Right lobe of liver (tissue), 6 donors: ENCODE data around the gene B3GNT5. TPM values are rescaled to one million over a fixed set of nuclear protein-coding genes. Genes with fewer than 3 reads are reported as not detected.

Source experiments
- ATAC-seq, 4 donors: fragments of 200-7000 bp; cut with Tn5 transposase; one replicate each; pipeline ENCODE4 v1.9.1; 2020; ENCODE audit warnings: mild to moderate bottlenecking in 4 of 4, moderate library complexity in 4 of 4
- DNase-seq, 3 donors: peaks; one replicate each; pipeline ENCODE4 v3.0.0-alpha.2; 2020
- H3K27ac ChIP-seq, 3 donors: fragments of 200-600 bp; one replicate each; pipeline ENCODE4 v1.8.0; 2022
- H3K27me3 ChIP-seq, 2 donors: fragments of 200-600 bp; one replicate each; pipeline ENCODE4 v1.8.0; 2022
- H3K36me3 ChIP-seq, 4 donors: fragments of 200-600 bp; sonication (generic) in 1 of 4; one replicate each; pipeline versions ENCODE4 v1.5.1 to v1.8.0; 2017 to 2022; ENCODE audit warnings: control low read depth in 1 of 4
- H3K4me1 ChIP-seq, 4 donors: fragments of 200-600 bp; sonication (generic) in 1 of 4; one replicate each; pipeline versions ENCODE4 v1.5.1 to v1.8.0; 2017 to 2022; ENCODE audit warnings: control low read depth in 1 of 4
- H3K4me3 ChIP-seq, 3 donors: fragments of 200-600 bp; one replicate each; pipeline ENCODE4 v1.8.0; 2022
- H3K9me3 ChIP-seq, 4 donors: fragments of 200-600 bp; sonication (generic) in 1 of 4; one replicate each; pipeline versions ENCODE4 v1.5.1 to v1.8.0; 2017 to 2022; ENCODE audit warnings: control low read depth in 1 of 4
- POLR2A ChIP-seq: fragments of 450-650 bp; IDR thresholded peaks from one replicate; pipeline ENCODE4 v1.6.1; 2017; ENCODE audit warnings: antibody characterized with exemption, mild to moderate bottlenecking
- WGBS: methylation state at CpG from one replicate; pipeline ENCODE4 v1.1.6; 2018; ENCODE audit warnings: low coverage, low lambda C conversion rate; ENCODE audit not compliant: insufficient coverage; ENCODE audit errors: missing lambda C conversion rate; 5-methylcytosine and 5-hydroxymethylcytosine counted together
- intact Hi-C, 2 donors: fragments of 100-400 bp; cut with DNase I; formaldehyde crosslinking; loops; one replicate each; pipeline versions ENCODE4 v1.11.2 to v1.14.1; 2022
- small RNA-seq, 2 experiments: library from RNA; depleted of rRNA; stranded (forward); fragments of <200 nt; gene quantifications; one replicate each; pipeline ENCODE3, GENCODE V24; 2016
- total RNA-seq, 6 experiments: library from RNA; depleted of rRNA in 2 of 6; stranded (reverse); fragments of >200 nt in 2 of 6; fragmentation: NEBNext Ultra II Directional in 3 of 6; extraction: Animal tissue kit (Norgen Biotek cat#: 25700) in 3 of 6; gene quantifications; one replicate each; pipeline versions ENCODE4 v1.1.0 to v1.2.4, GENCODE V29; 2016 to 2023
- TF ChIP-seq, protein P1 (sequence below), 4 donors: fragments of 200-600 bp in 3 of 4; fragments of 450-650 bp in 1 of 4; IDR thresholded peaks; one replicate each; pipeline versions ENCODE4 v1.5.1 to v1.8.0; 2016 to 2022; ENCODE audit warnings: antibody characterized with exemption in 4 of 4, mild to moderate bottlenecking in 2 of 4
- donor health status: DM: no; HTN: yes; CAD: no.
- donor health status: DM: no; HTN: no; CAD: no.
- donor health status: DM: no; HTN: no; CAD: no.
- donor health status: DM: no; HTN: yes; CAD: no.
- donor health status: DM: no; HTN: yes; CAD: no.

The B3GNT5 gene
- total RNA-seq, 6 experiments from 2014 or later, result 0.27 to 12.5 (median 5.5) TPM

GRCh38 chr3:183318877-183319276 lies 65.8 kb downstream of the B3GNT5 start:
- TF ChIP-seq, protein P1, sequence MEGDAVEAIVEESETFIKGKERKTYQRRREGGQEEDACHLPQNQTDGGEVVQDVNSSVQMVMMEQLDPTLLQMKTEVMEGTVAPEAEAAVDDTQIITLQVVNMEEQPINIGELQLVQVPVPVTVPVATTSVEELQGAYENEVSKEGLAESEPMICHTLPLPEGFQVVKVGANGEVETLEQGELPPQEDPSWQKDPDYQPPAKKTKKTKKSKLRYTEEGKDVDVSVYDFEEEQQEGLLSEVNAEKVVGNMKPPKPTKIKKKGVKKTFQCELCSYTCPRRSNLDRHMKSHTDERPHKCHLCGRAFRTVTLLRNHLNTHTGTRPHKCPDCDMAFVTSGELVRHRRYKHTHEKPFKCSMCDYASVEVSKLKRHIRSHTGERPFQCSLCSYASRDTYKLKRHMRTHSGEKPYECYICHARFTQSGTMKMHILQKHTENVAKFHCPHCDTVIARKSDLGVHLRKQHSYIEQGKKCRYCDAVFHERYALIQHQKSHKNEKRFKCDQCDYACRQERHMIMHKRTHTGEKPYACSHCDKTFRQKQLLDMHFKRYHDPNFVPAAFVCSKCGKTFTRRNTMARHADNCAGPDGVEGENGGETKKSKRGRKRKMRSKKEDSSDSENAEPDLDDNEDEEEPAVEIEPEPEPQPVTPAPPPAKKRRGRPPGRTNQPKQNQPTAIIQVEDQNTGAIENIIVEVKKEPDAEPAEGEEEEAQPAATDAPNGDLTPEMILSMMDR (IDR thresholded peaks at IDR 0.05), result no peak
- TF ChIP-seq POLR2A, result no peak

GRCh38 chr3:183319371-183319770 lies 66.3 kb downstream of the B3GNT5 start:
- Histone ChIP-seq H3K9me3 (no peaks in the 10 kb centered on the region), H3K27me3 (no peaks in the 10 kb centered on the region), H3K4me1 (no peaks in the 10 kb centered on the region), H3K27ac (no peak overlapping the region), H3K4me3 (no peak overlapping the region), H3K36me3 (no peaks in the 10 kb centered on the region)
- no peak for DNase-seq
- ATAC-seq, result no peak
- no peak for TF ChIP-seq POLR2A
- TF ChIP-seq, protein P1 (IDR thresholded peaks at IDR 0.05), result no peak
- intact Hi-C loops, result no loop called here

More at GRCh38 chr3:183318877-183319276, 65.8 kb downstream of the B3GNT5 start:
- Histone ChIP-seq H3K36me3 (no peaks in the 10 kb centered on the region), H3K4me3 (no peak overlapping the region), H3K27ac (no peak overlapping the region), H3K9me3 (no peaks in the 10 kb centered on the region), H3K4me1 (no peaks in the 10 kb centered on the region), H3K27me3 (no peaks in the 10 kb centered on the region)
- intact Hi-C loops, result no loop called here
- no peak for DNase-seq
- no peak for ATAC-seq
- 85% methylated on average over 5 of the region's 5 CpGs for WGBS

Small RNAs within 50 kb of the gene (small RNA-seq; reads per million reads assigned to genes)
- 0 reads per million in 2 experiments for gene RNA5SP151

Other genes with a start within 250 kb of the B3GNT5 start
- 10 to 100 TPM; 34.0 to 57.0 (median 48.2) TPM for gene MCCC1, start 153.8 kb upstream of the B3GNT5 start, total RNA-seq
- gene LAMP3, start 90.5 kb upstream of the B3GNT5 start, total RNA-seq, result under 1 TPM in 4 of 6 experiments, not detected in 2; 0.13 to 0.56 (median 0.37) TPM
- gene MCF2L2, start 175.4 kb downstream of the B3GNT5 start, total RNA-seq, result under 1 TPM in 5 of 6 experiments, not detected in 1; 0.07 to 0.19 (median 0.17) TPM